ENCODE data around the gene MMP24OS. TPM values are rescaled to one million over a fixed set of nuclear protein-coding genes. Genes with fewer than 3 reads are reported as not detected.

The MMP24OS gene
- total and polyA plus RNA-seq, 2 donors from 2014 or later: 127 to 248 TPM

- DNase-seq: peak; percentile 72 to 90 (median 80)
- TF ChIP-seq CTCF (IDR thresholded peaks at IDR 0.05; ENCODE audit: borderline replicate concordance, extremely low read depth, insufficient read depth): peak; percentile 73
- H3K27ac ChIP-seq (ENCODE audit: low read depth in 2 of 2, low read length in 2 of 2): peak overlapping the region; percentile 86 to 91
- H3K4me3 ChIP-seq (ENCODE audit: low read length in 3 of 3): no peak overlapping the region
- H3K36me3 ChIP-seq (ENCODE audit: control insufficient read depth in 2 of 3, insufficient read depth in 3 of 3, low read length in 3 of 3): peaks cover 0 to 30% (median 8%) of the 10 kb centered on the region in 3 donors
- no peaks in the 10 kb centered on the region for H3K9me3 ChIP-seq (ENCODE audit: control insufficient read depth in 2 of 3, insufficient read depth in 1 of 3, low read length in 3 of 3)
- H3K9ac ChIP-seq (ENCODE audit: low read length in 3 of 3): peak overlapping the region in 2 of 3 donors; percentile 6 to 59
- intact Hi-C loops (cut with DNase I): no loop called here
- H3K4me1 ChIP-seq (ENCODE audit: control insufficient read depth in 2 of 3, insufficient read depth in 2 of 3, low read depth in 1 of 3, low read length in 3 of 3): peaks cover 0 to 29% (median 22%) of the 10 kb centered on the region in 3 donors
- no peak for FAIRE-seq
- H3K27me3 ChIP-seq (ENCODE audit: control insufficient read depth, insufficient read depth, low read length): no peaks in the 10 kb centered on the region
Measured at GRCh38 chr20:35269055-35269781, 8.7 kb downstream of the MMP24OS start.

- no peak overlapping the region for H3K9ac ChIP-seq (ENCODE audit: low read length in 3 of 3)
- TF ChIP-seq CTCF (IDR thresholded peaks at IDR 0.05; ENCODE audit: borderline replicate concordance, extremely low read depth, insufficient read depth): no peak
- no peak for FAIRE-seq
- peak overlapping the region in 1 of 2 donors; percentile 84 for H3K27ac ChIP-seq (ENCODE audit: low read depth in 2 of 2, low read length in 2 of 2)
- H3K36me3 ChIP-seq (ENCODE audit: control insufficient read depth in 2 of 3, insufficient read depth in 3 of 3, low read length in 3 of 3): peaks cover 0 to 23% (median 6%) of the 10 kb centered on the region in 3 donors
- no peak overlapping the region for H3K4me3 ChIP-seq (ENCODE audit: low read length in 3 of 3)
- no peak for DNase-seq
- no peaks in the 10 kb centered on the region for H3K27me3 ChIP-seq (ENCODE audit: control insufficient read depth, insufficient read depth, low read length)
- H3K9me3 ChIP-seq (ENCODE audit: control insufficient read depth in 2 of 3, insufficient read depth in 1 of 3, low read length in 3 of 3): no peaks in the 10 kb centered on the region
- peaks cover 0 to 38% (median 28%) of the 10 kb centered on the region in 3 donors for H3K4me1 ChIP-seq (ENCODE audit: control insufficient read depth in 2 of 3, insufficient read depth in 2 of 3, low read depth in 1 of 3, low read length in 3 of 3)
- intact Hi-C loops (cut with DNase I): no loop called here
Measured at GRCh38 chr20:35267092-35267491, 10.8 kb downstream of the MMP24OS start.

GRCh38 chr20:35264755-35265154, 13.2 kb downstream of the MMP24OS start:
- H3K4me3 ChIP-seq (ENCODE audit: low read length in 3 of 3): peak overlapping the region in 2 of 3 donors; percentile 19 to 28
- no peaks in the 10 kb centered on the region for H3K27me3 ChIP-seq (ENCODE audit: control insufficient read depth, insufficient read depth, low read length)
- H3K9me3 ChIP-seq (ENCODE audit: control insufficient read depth in 2 of 3, insufficient read depth in 1 of 3, low read length in 3 of 3): no peaks in the 10 kb centered on the region
- peak in 1 of 5 donors; percentile 26 for DNase-seq
- peak; percentile 13 for TF ChIP-seq CTCF (IDR thresholded peaks at IDR 0.05; ENCODE audit: borderline replicate concordance, extremely low read depth, insufficient read depth)
- peaks cover 0 to 42% (median 29%) of the 10 kb centered on the region in 3 donors for H3K4me1 ChIP-seq (ENCODE audit: control insufficient read depth in 2 of 3, insufficient read depth in 2 of 3, low read depth in 1 of 3, low read length in 3 of 3)
- peaks cover 0 to 7% (median 4%) of the 10 kb centered on the region in 3 donors for H3K36me3 ChIP-seq (ENCODE audit: control insufficient read depth in 2 of 3, insufficient read depth in 3 of 3, low read length in 3 of 3)
- H3K9ac ChIP-seq (ENCODE audit: low read length in 3 of 3): peak overlapping the region in 1 of 3 donors; percentile 59
- peak overlapping the region; percentile 78 to 100 for H3K27ac ChIP-seq (ENCODE audit: low read depth in 2 of 2, low read length in 2 of 2)
- no peak for FAIRE-seq
- intact Hi-C loops (cut with DNase I): no loop called here

Measured in kidney (tissue), 14 donors.